ENCODE measurements around the gene DOCK1. TPM values are rescaled to one million over a fixed set of nuclear protein-coding genes. Genes with fewer than 3 reads are reported as not detected.

DOCK1 gene
- total RNA-seq, 4 donors from 2014 or later = 31.3 to 82.3 (median 44.1) TPM

GRCh38 chr10:127052001-127052400, 146.8 kb downstream of the DOCK1 start:
- DNase-seq (ENCODE audit: low spot score) = no peak
- no peak for TF ChIP-seq CTCF (IDR thresholded peaks at IDR 0.05)

GRCh38 chr10:127055263-127055662, 150.0 kb downstream of the DOCK1 start:
- no peak for DNase-seq (ENCODE audit: low spot score)
- ATAC-seq (ENCODE audit: low FRiP score) = no peak
- TF ChIP-seq CTCF (IDR thresholded peaks at IDR 0.05) = no peak

More at GRCh38 chr10:127052001-127052400, 146.8 kb downstream of the DOCK1 start:
- ATAC-seq (ENCODE audit: low FRiP score) = no peak

- ATAC-seq (ENCODE audit: low FRiP score) (no peak), DNase-seq (ENCODE audit: low spot score) (no peak)
- TF ChIP-seq CTCF (IDR thresholded peaks at IDR 0.05) = no peak
Observed at GRCh38 chr10:127059314-127059713, 154.1 kb downstream of the DOCK1 start.

GRCh38 chr10:127063762-127064161, 158.5 kb downstream of the DOCK1 start:
- DNase-seq (ENCODE audit: low spot score) = no peak
- no peak for ATAC-seq (ENCODE audit: low FRiP score)
- no peak for TF ChIP-seq CTCF (IDR thresholded peaks at IDR 0.05)

GRCh38 chr10:127064474-127064873, 159.2 kb downstream of the DOCK1 start:
- no peak for TF ChIP-seq CTCF (IDR thresholded peaks at IDR 0.05)
- no peak for DNase-seq (ENCODE audit: low spot score)
- ATAC-seq (ENCODE audit: low FRiP score) = no peak

- DNase-seq (ENCODE audit: low spot score) (no peak), ATAC-seq (ENCODE audit: low FRiP score) (no peak)
- TF ChIP-seq CTCF (IDR thresholded peaks at IDR 0.05) = no peak
Observed at GRCh38 chr10:127067542-127068194, 162.4 kb downstream of the DOCK1 start.

GRCh38 chr10:127068485-127068884, 163.3 kb downstream of the DOCK1 start:
- DNase-seq (ENCODE audit: low spot score) (no peak), ATAC-seq (ENCODE audit: low FRiP score) (no peak)
- no peak for TF ChIP-seq CTCF (IDR thresholded peaks at IDR 0.05)

Measured in omental fat pad (tissue), 4 donors.